ENCODE results near the gene NUP210.

GRCh38 chr3:13427662-13428603 is 7.8 kb upstream of the NUP210 start:
- no peak for TF ChIP-seq REST (IDR thresholded peaks at IDR 0.05)
- TF ChIP-seq CTCF (IDR thresholded peaks at IDR 0.05; ENCODE audit: low read depth, low read length, missing input control) = no peak
- no peak for TF ChIP-seq RAD21 (IDR thresholded peaks at IDR 0.05)
- no peak for TF ChIP-seq EGR1 (IDR thresholded peaks at IDR 0.05; ENCODE audit: low read depth in 2 of 2)
- TF ChIP-seq RXRA (IDR thresholded peaks at IDR 0.05) = no peak
- TF ChIP-seq ATF3 (IDR thresholded peaks at IDR 0.05) = no peak
- TF ChIP-seq FOXA1 (IDR thresholded peaks at IDR 0.05) = no peak
- TF ChIP-seq MAX (IDR thresholded peaks at IDR 0.05) = no peak
- no peak for TF ChIP-seq SP1 (IDR thresholded peaks at IDR 0.05)
- TF ChIP-seq TAF1 (conservative IDR thresholded peaks at IDR 0.05) = no peak
- TF ChIP-seq HNF4A (conservative IDR thresholded peaks at IDR 0.05) = no peak
- no peak for TF ChIP-seq JUND (IDR thresholded peaks at IDR 0.05)
- no peak for TF ChIP-seq YY1 (IDR thresholded peaks at IDR 0.05)

All from liver (tissue), 3 donors.